Uterus (tissue), 4 donors: ENCODE data around the gene IRF7. TPM values are rescaled to one million over a fixed set of nuclear protein-coding genes. Genes with fewer than 3 reads are reported as not detected.

Source experiments
- DNase-seq, 2 donors: peaks; one replicate each; pipeline ENCODE4 v3.0.0-alpha.2; 2019 to 2020
- H3K27ac ChIP-seq, 2 donors: fragments of 200-600 bp; sonication (generic); 1 replicate in 1 of 2; 2 replicates in 1 of 2; pipeline ENCODE4 v1.5.1; 2016 to 2018
- H3K27me3 ChIP-seq, 2 donors: fragments of 200-600 bp; sonication (generic); one replicate each; pipeline ENCODE4 v1.5.1; 2018 to 2019; ENCODE audit warnings: control low read depth in 1 of 2
- H3K36me3 ChIP-seq, 2 donors: fragments of 200-600 bp; sonication (generic); one replicate each; pipeline ENCODE4 v1.5.1; 2019; ENCODE audit warnings: control low read depth in 1 of 2
- H3K4me1 ChIP-seq, 2 donors: fragments of 200-600 bp; sonication (generic); one replicate each; pipeline ENCODE4 v1.5.1; 2018 to 2019; ENCODE audit warnings: control low read depth in 1 of 2
- H3K4me3 ChIP-seq, 2 donors: fragments of 200-600 bp; sonication (generic); 1 replicate in 1 of 2; 2 replicates in 1 of 2; pipeline ENCODE4 v1.5.1; 2018 to 2019; ENCODE audit warnings: mild to moderate bottlenecking in 1 of 2
- H3K9me3 ChIP-seq, 2 donors: fragments of 200-600 bp; sonication (generic); one replicate each; pipeline ENCODE4 v1.5.1; 2019; ENCODE audit warnings: control low read depth in 1 of 2
- POLR2A ChIP-seq, 2 donors: fragments of 450-650 bp; IDR thresholded peaks; one replicate each; pipeline ENCODE4 v1.6.1; 2016; ENCODE audit warnings: antibody characterized with exemption in 2 of 2, mild to moderate bottlenecking in 1 of 2, moderate library complexity in 1 of 2
- intact Hi-C: fragments of 100-400 bp; cut with DNase I; formaldehyde crosslinking; loops from one replicate; pipeline ENCODE4 v1.15.1; 2023; ENCODE audit warnings: low total_unique reads
- total RNA-seq, 4 donors: library from RNA; depleted of rRNA in 3 of 4; stranded (reverse); fragments of >200 nt in 3 of 4; gene quantifications; one replicate each; pipeline versions ENCODE4 v1.1.0 to v1.2.4, GENCODE V29; 2014 to 2023
- TF ChIP-seq, protein P1 (sequence below), 4 experiments: fragments of 200-600 bp in 2 of 4; fragments of 450-650 bp in 2 of 4; sonication (generic) in 2 of 4; IDR thresholded peaks; one replicate each; pipeline ENCODE4 v1.5.1; 2016 to 2019; ENCODE audit warnings: antibody characterized with exemption in 4 of 4, mild to moderate bottlenecking in 2 of 4, moderate library complexity in 1 of 4
- donor health status: DM: yes; HTN: yes; CAD: no.

IRF7 gene
- total RNA-seq, 4 donors from 2014 or later, result 9.1 to 33.6 (median 13.1) TPM

GRCh38 chr11:592501-592900, 23.2 kb downstream of the IRF7 start:
- DNase-seq, result no peak
- Histone ChIP-seq H3K4me3 (no peak overlapping the region), H3K27me3 (no peaks in the 10 kb centered on the region), H3K9me3 (no peaks in the 10 kb centered on the region), H3K36me3 (no peaks in the 10 kb centered on the region), H3K27ac (no peak overlapping the region), H3K4me1 (no peaks in the 10 kb centered on the region)
- intact Hi-C loops, result no loop called here
- TF ChIP-seq POLR2A (IDR thresholded peaks at IDR 0.05), result no peak
- TF ChIP-seq, protein P1, sequence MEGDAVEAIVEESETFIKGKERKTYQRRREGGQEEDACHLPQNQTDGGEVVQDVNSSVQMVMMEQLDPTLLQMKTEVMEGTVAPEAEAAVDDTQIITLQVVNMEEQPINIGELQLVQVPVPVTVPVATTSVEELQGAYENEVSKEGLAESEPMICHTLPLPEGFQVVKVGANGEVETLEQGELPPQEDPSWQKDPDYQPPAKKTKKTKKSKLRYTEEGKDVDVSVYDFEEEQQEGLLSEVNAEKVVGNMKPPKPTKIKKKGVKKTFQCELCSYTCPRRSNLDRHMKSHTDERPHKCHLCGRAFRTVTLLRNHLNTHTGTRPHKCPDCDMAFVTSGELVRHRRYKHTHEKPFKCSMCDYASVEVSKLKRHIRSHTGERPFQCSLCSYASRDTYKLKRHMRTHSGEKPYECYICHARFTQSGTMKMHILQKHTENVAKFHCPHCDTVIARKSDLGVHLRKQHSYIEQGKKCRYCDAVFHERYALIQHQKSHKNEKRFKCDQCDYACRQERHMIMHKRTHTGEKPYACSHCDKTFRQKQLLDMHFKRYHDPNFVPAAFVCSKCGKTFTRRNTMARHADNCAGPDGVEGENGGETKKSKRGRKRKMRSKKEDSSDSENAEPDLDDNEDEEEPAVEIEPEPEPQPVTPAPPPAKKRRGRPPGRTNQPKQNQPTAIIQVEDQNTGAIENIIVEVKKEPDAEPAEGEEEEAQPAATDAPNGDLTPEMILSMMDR (IDR thresholded peaks at IDR 0.05), result no peak

- Histone ChIP-seq H3K27me3 (no peaks in the 10 kb centered on the region), H3K4me3 (no peak overlapping the region), H3K36me3 (no peaks in the 10 kb centered on the region), H3K4me1 (no peaks in the 10 kb centered on the region), H3K27ac (no peak overlapping the region), H3K9me3 (no peaks in the 10 kb centered on the region)
- intact Hi-C loops, result no loop called here
- DNase-seq, result no peak
- TF ChIP-seq POLR2A (IDR thresholded peaks at IDR 0.05), result no peak
- TF ChIP-seq, protein P1 (IDR thresholded peaks at IDR 0.05), result no peak
Measured at GRCh38 chr11:590997-591396, 24.8 kb downstream of the IRF7 start.

- TF ChIP-seq, protein P1 (IDR thresholded peaks at IDR 0.05), result no peak
- TF ChIP-seq POLR2A (IDR thresholded peaks at IDR 0.05), result no peak
- H3K27me3 ChIP-seq, result no peaks in the 10 kb centered on the region
- intact Hi-C loops, result no loop called here
- no peaks in the 10 kb centered on the region for H3K9me3 ChIP-seq
- no peak overlapping the region for H3K27ac ChIP-seq
- no peak for DNase-seq
- no peak overlapping the region for H3K4me3 ChIP-seq
- H3K36me3 ChIP-seq, result no peaks in the 10 kb centered on the region
- no peaks in the 10 kb centered on the region for H3K4me1 ChIP-seq
Measured at GRCh38 chr11:589798-590197, 26.0 kb downstream of the IRF7 start.

- intact Hi-C loops, result no loop called here
- H3K36me3 ChIP-seq, result no peaks in the 10 kb centered on the region
Measured at GRCh38 chr11:587978-588380, 27.8 kb downstream of the IRF7 start.

DNA sequence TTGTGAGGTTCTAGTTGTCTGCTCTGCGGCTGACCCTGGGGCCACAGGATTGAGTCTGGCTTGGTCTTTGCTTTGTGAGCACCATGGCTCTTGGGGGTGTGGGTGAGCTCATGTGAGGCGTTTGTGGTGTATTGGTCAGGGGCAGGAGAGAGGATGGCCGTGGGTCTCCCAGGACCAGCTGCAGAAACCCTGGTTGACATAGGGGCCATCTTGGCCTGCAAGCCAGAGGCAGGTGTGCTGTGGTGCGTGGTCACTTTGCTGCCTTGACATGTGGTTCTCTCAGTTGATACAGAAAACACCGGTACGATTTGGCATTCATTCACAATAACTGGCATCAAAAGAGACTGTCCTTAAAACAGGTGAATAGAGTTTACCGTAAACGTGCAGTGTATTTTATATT, 28.2 kb downstream of the IRF7 start:
- Histone ChIP-seq H3K4me3 (no peak overlapping the region), H3K36me3 (no peaks in the 10 kb centered on the region), H3K27me3 (no peaks in the 10 kb centered on the region), H3K9me3 (no peaks in the 10 kb centered on the region), H3K27ac (no peak overlapping the region), H3K4me1 (no peaks in the 10 kb centered on the region)
- no peak for DNase-seq
- TF ChIP-seq, protein P1 (IDR thresholded peaks at IDR 0.05), result no peak
- no peak for TF ChIP-seq POLR2A (IDR thresholded peaks at IDR 0.05)
- intact Hi-C loops, result no loop called here

More at GRCh38 chr11:587978-588380, 27.8 kb downstream of the IRF7 start:
- Histone ChIP-seq H3K4me1 (no peaks in the 10 kb centered on the region), H3K27ac (no peak overlapping the region), H3K4me3 (no peak overlapping the region), H3K9me3 (no peaks in the 10 kb centered on the region), H3K27me3 (no peaks in the 10 kb centered on the region)
- DNase-seq, result no peak
- TF ChIP-seq, protein P1 (IDR thresholded peaks at IDR 0.05), result no peak
- TF ChIP-seq POLR2A (IDR thresholded peaks at IDR 0.05), result no peak
